Stomach smooth muscle (tissue), 2 donors: ENCODE data around the gene SAFB.

Experiments used
- H3K27ac ChIP-seq: one replicate; pipeline ENCODE4 v1.7.0; 2013; ENCODE audit warnings: mild to moderate bottlenecking, low read length, inconsistent platforms
- H3K27me3 ChIP-seq, 2 donors: one replicate each; pipeline ENCODE4 v1.7.0; 2013; ENCODE audit warnings: low read length in 2 of 2; ENCODE audit not compliant: insufficient read depth in 2 of 2, control insufficient read depth in 1 of 2
- H3K36me3 ChIP-seq, 2 donors: one replicate each; pipeline ENCODE4 v1.7.0; 2013; ENCODE audit warnings: low read length in 2 of 2; ENCODE audit not compliant: control insufficient read depth in 2 of 2, insufficient read depth in 2 of 2
- H3K4me1 ChIP-seq: one replicate; pipeline ENCODE4 v1.7.0; 2013; ENCODE audit warnings: low read length; ENCODE audit not compliant: control insufficient read depth, insufficient read depth
- H3K4me3 ChIP-seq, 2 donors: one replicate each; pipeline ENCODE4 v1.7.0; 2013; ENCODE audit warnings: low read length in 2 of 2
- H3K9ac ChIP-seq, 2 donors: one replicate each; pipeline ENCODE4 v1.7.0; 2013; ENCODE audit warnings: low read length in 2 of 2, mild to moderate bottlenecking in 1 of 2
- H3K9me3 ChIP-seq, 2 donors: one replicate each; pipeline ENCODE4 v1.7.0; 2013; ENCODE audit warnings: low read length in 2 of 2; ENCODE audit not compliant: control insufficient read depth in 2 of 2
- donor health status: healthy.
- donor health status: Pancreatic carcinoma.

Gene SAFB

GRCh38 chr19:5645409-5645808 is 22.5 kb downstream of the SAFB start:
- no peaks in the 10 kb centered on the region for H3K9me3 ChIP-seq
- H3K27ac ChIP-seq = no peak overlapping the region
- no peak overlapping the region for H3K9ac ChIP-seq
- H3K36me3 ChIP-seq = peaks cover 44 to 50% of the 10 kb centered on the region in 2 donors
- no peaks in the 10 kb centered on the region for H3K4me1 ChIP-seq
- H3K27me3 ChIP-seq = no peaks in the 10 kb centered on the region
- no peak overlapping the region for H3K4me3 ChIP-seq

- Histone ChIP-seq H3K36me3 (peaks cover 54 to 58% of the 10 kb centered on the region in 2 donors), H3K9me3 (no peaks in the 10 kb centered on the region), H3K27ac (no peak overlapping the region), H3K4me3 (no peak overlapping the region), H3K4me1 (no peaks in the 10 kb centered on the region), H3K27me3 (no peaks in the 10 kb centered on the region), H3K9ac (no peak overlapping the region)
These were observed 23.8 kb downstream of the SAFB start for GRCh38 chr19:5646703-5647102.

GRCh38 chr19:5648464-5648863 is 25.6 kb downstream of the SAFB start:
- Histone ChIP-seq H3K9me3 (no peaks in the 10 kb centered on the region), H3K4me1 (no peaks in the 10 kb centered on the region), H3K9ac (no peak overlapping the region), H3K27me3 (no peaks in the 10 kb centered on the region), H3K27ac (no peak overlapping the region), H3K4me3 (no peak overlapping the region), H3K36me3 (peaks cover 63 to 64% of the 10 kb centered on the region in 2 donors)

- Histone ChIP-seq H3K27ac (no peak overlapping the region), H3K9me3 (no peaks in the 10 kb centered on the region), H3K27me3 (no peaks in the 10 kb centered on the region), H3K4me1 (no peaks in the 10 kb centered on the region), H3K36me3 (peaks cover 67 to 77% of the 10 kb centered on the region in 2 donors), H3K4me3 (no peak overlapping the region), H3K9ac (no peak overlapping the region)
These were observed 28.5 kb downstream of the SAFB start for GRCh38 chr19:5651361-5651760.

- H3K27ac ChIP-seq = no peak overlapping the region
- no peaks in the 10 kb centered on the region for H3K9me3 ChIP-seq
- H3K36me3 ChIP-seq = peaks cover 64 to 73% of the 10 kb centered on the region in 2 donors
- H3K4me3 ChIP-seq = no peak overlapping the region
- H3K27me3 ChIP-seq = no peaks in the 10 kb centered on the region
- no peak overlapping the region for H3K9ac ChIP-seq
- no peaks in the 10 kb centered on the region for H3K4me1 ChIP-seq
These were observed 29.4 kb downstream of the SAFB start for GRCh38 chr19:5652261-5652660.

- H3K9ac ChIP-seq = no peak overlapping the region
- no peaks in the 10 kb centered on the region for H3K4me1 ChIP-seq
- no peaks in the 10 kb centered on the region for H3K9me3 ChIP-seq
- no peaks in the 10 kb centered on the region for H3K27me3 ChIP-seq
- peaks cover 69 to 71% of the 10 kb centered on the region in 2 donors for H3K36me3 ChIP-seq
- H3K4me3 ChIP-seq = no peak overlapping the region
- no peak overlapping the region for H3K27ac ChIP-seq
These were observed 32.0 kb downstream of the SAFB start for GRCh38 chr19:5654931-5655330.

- H3K36me3 ChIP-seq = peaks cover 69 to 73% of the 10 kb centered on the region in 2 donors
- H3K9ac ChIP-seq = no peak overlapping the region
- no peaks in the 10 kb centered on the region for H3K27me3 ChIP-seq
- H3K4me3 ChIP-seq = no peak overlapping the region
- H3K27ac ChIP-seq = no peak overlapping the region
- H3K9me3 ChIP-seq = no peaks in the 10 kb centered on the region
- H3K4me1 ChIP-seq = no peaks in the 10 kb centered on the region
These were observed 32.5 kb downstream of the SAFB start for GRCh38 chr19:5655412-5655811.

GRCh38 chr19:5661483-5661882 is 38.6 kb downstream of the SAFB start:
- Histone ChIP-seq H3K27ac (no peak overlapping the region), H3K9me3 (no peaks in the 10 kb centered on the region), H3K9ac (no peak overlapping the region), H3K4me1 (no peaks in the 10 kb centered on the region), H3K36me3 (peaks cover 61 to 73% of the 10 kb centered on the region in 2 donors), H3K27me3 (no peaks in the 10 kb centered on the region), H3K4me3 (no peak overlapping the region)

GRCh38 chr19:5663904-5664303 is 41.0 kb downstream of the SAFB start:
- Histone ChIP-seq H3K4me3 (no peak overlapping the region), H3K27me3 (no peaks in the 10 kb centered on the region), H3K9ac (no peak overlapping the region), H3K9me3 (no peaks in the 10 kb centered on the region), H3K4me1 (no peaks in the 10 kb centered on the region), H3K27ac (no peak overlapping the region), H3K36me3 (peaks cover 63 to 77% of the 10 kb centered on the region in 2 donors)

GRCh38 chr19:5664515-5664914 is 41.6 kb downstream of the SAFB start:
- Histone ChIP-seq H3K27ac (no peak overlapping the region), H3K36me3 (peaks cover 69 to 80% of the 10 kb centered on the region in 2 donors)

GRCh38 chr19:5665781-5666513 is 43.1 kb downstream of the SAFB start:
- Histone ChIP-seq H3K27ac (no peak overlapping the region), H3K9ac (no peak overlapping the region), H3K36me3 (peaks cover 62 to 69% of the 10 kb centered on the region in 2 donors), H3K9me3 (no peaks in the 10 kb centered on the region), H3K4me1 (no peaks in the 10 kb centered on the region), H3K4me3 (no peak overlapping the region), H3K27me3 (no peaks in the 10 kb centered on the region)

More at GRCh38 chr19:5664515-5664914, 41.6 kb downstream of the SAFB start:
- H3K4me3 ChIP-seq = no peak overlapping the region
- no peaks in the 10 kb centered on the region for H3K9me3 ChIP-seq
- H3K4me1 ChIP-seq = no peaks in the 10 kb centered on the region
- H3K27me3 ChIP-seq = no peaks in the 10 kb centered on the region
- H3K9ac ChIP-seq = no peak overlapping the region
